Panc1 (cell line): ENCODE data around the gene CCL28. TPM values are rescaled to one million over a fixed set of nuclear protein-coding genes. Genes with fewer than 3 reads are reported as not detected.

Experiments used
- ATAC-seq: fragments of 200-7000 bp; cut with Tn5 transposase; 2 replicates; pipeline ENCODE4 v1.9.1; 2020; ENCODE audit warnings: mild to moderate bottlenecking, moderate library complexity
- BruUV-seq: library from RNA; stranded (reverse); fragments of 400-500 nt; replicated peaks from 2 replicates; lab custom pipeline; 2021; lab: Mats Ljungman, UMichigan
- CTCF ChIA-PET: fragments of 300-600 bp; sonication (Branson Sonifier 250); formaldehyde crosslinking; loops from one replicate; lab custom pipeline; 2022; ENCODE audit warnings: antibody characterized with exemption; lab: Charles Lee
- POLR2A ChIA-PET: fragments of 300-600 bp; sonication (Branson Sonifier 250); formaldehyde crosslinking; loops from one replicate; lab custom pipeline; 2022; ENCODE audit warnings: antibody characterized with exemption; lab: Charles Lee
- DNase-seq: peaks from one replicate; pipeline ENCODE4 v3.0.0-alpha.2; 2010; ENCODE audit warnings: low read depth, low spot score
- H3K27ac ChIP-seq: 2 replicates; pipeline ENCODE4 v1.5.1; 2011; ENCODE audit warnings: mild to moderate bottlenecking, low read length, inconsistent platforms
- H3K27me3 ChIP-seq: fragments of 200-500 bp; sonication (Bioruptor generic); 2 replicates; pipeline ENCODE4 v1.6.0; 2014; ENCODE audit warnings: low read length, inconsistent platforms; ENCODE audit not compliant: control insufficient read depth, insufficient read depth
- H3K36me3 ChIP-seq: fragments of 200-500 bp; sonication (Bioruptor generic); 2 replicates; pipeline ENCODE4 v1.5.1; 2014; ENCODE audit warnings: inconsistent platforms, mild to moderate bottlenecking, low read length, moderate library complexity; ENCODE audit not compliant: control insufficient read depth, insufficient read depth
- H3K4me1 ChIP-seq: 2 replicates; pipeline ENCODE4 v1.5.1; 2011; ENCODE audit warnings: inconsistent platforms, mild to moderate bottlenecking, low read length, moderate library complexity; ENCODE audit not compliant: control insufficient read depth, insufficient read depth
- H3K4me3 ChIP-seq, 2 experiments: 2 replicates each; pipeline ENCODE4 v1.5.1; 2011 to 2012; ENCODE audit warnings: low read depth in 2 of 2, low read length in 2 of 2, mild to moderate bottlenecking in 2 of 2, inconsistent platforms in 1 of 2, moderate library complexity in 1 of 2
- H3K9me3 ChIP-seq: fragments of 200-500 bp; sonication (Bioruptor generic); 2 replicates; pipeline ENCODE4 v1.5.1; 2014; ENCODE audit warnings: low read depth, mild to moderate bottlenecking, inconsistent platforms, low read length, moderate library complexity; ENCODE audit not compliant: control insufficient read depth, insufficient read depth
- POLR2AphosphoS5 ChIP-seq: IDR thresholded peaks from 2 replicates; pipeline ENCODE4 v1.6.1; 2012; ENCODE audit warnings: mild to moderate bottlenecking, low read depth, low read length, moderate library complexity
- REST ChIP-seq, 2 experiments: IDR thresholded peaks; 2 replicates each; pipeline ENCODE4 v1.6.1; 2011 to 2012; ENCODE audit warnings: low read depth in 2 of 2, control low read depth in 1 of 2, low read length in 1 of 2, mild to moderate bottlenecking in 1 of 2, moderate library complexity in 1 of 2; ENCODE audit not compliant: insufficient read depth in 1 of 2
- SIN3A ChIP-seq: IDR thresholded peaks from 2 replicates; pipeline ENCODE4 v1.6.1; 2012; ENCODE audit warnings: low read depth, mild to moderate bottlenecking, low read length, moderate library complexity, borderline replicate concordance; ENCODE audit not compliant: insufficient read depth
- TCF7L2 ChIP-seq: IDR thresholded peaks from 2 replicates; pipeline ENCODE4 v1.6.1; 2011; ENCODE audit warnings: mild to moderate bottlenecking, low read depth, low read length, inconsistent platforms
- in situ Hi-C: cut with HindIII; loops from 2 replicates; pipeline ENCODE4 v1.10.0; 2016; ENCODE audit warnings: low sequenced_read_pairs, low pct_unique_long_range_greater_than_20kb
- intact Hi-C: fragments of 100-400 bp; cut with micrococcal nuclease; formaldehyde crosslinking; loops from one replicate; pipeline ENCODE4 v1.10.0; 2022; ENCODE audit not compliant: unreplicated experiment
- total RNA-seq: library from RNA; stranded (reverse); gene quantifications from one replicate; pipeline ENCODE4 v1.2.1, GENCODE V29; 2021; ENCODE audit not compliant: unreplicated experiment
- TF ChIP-seq, protein P1 (sequence below): fragments of 450-650 bp; IDR thresholded peaks from 2 replicates; pipeline ENCODE4 v1.5.1; 2017; ENCODE audit warnings: mild to moderate bottlenecking

CCL28 gene
- total RNA-seq, 1 experiment from 2014 or later = 5.8 TPM

DNA sequence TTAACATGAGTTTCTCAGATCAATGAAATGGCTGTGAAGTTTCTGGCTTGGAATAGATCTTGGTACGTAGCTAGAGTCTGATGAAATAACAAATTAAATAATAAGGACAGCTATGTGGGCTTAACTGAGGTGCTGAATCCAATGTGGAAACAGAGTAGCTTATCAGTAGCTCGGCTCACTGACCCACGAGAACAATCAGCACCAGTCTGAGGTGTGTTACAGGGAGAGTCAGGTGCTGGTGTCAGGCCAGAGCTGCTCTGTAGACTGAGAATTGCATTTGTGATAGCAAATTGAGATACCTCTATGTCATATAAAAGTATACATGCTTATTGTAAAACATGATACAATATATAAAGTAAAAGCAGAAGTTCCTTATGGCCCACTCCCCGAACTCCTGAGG, 21.2 kb upstream of the CCL28 start:
- TF ChIP-seq, protein P1, sequence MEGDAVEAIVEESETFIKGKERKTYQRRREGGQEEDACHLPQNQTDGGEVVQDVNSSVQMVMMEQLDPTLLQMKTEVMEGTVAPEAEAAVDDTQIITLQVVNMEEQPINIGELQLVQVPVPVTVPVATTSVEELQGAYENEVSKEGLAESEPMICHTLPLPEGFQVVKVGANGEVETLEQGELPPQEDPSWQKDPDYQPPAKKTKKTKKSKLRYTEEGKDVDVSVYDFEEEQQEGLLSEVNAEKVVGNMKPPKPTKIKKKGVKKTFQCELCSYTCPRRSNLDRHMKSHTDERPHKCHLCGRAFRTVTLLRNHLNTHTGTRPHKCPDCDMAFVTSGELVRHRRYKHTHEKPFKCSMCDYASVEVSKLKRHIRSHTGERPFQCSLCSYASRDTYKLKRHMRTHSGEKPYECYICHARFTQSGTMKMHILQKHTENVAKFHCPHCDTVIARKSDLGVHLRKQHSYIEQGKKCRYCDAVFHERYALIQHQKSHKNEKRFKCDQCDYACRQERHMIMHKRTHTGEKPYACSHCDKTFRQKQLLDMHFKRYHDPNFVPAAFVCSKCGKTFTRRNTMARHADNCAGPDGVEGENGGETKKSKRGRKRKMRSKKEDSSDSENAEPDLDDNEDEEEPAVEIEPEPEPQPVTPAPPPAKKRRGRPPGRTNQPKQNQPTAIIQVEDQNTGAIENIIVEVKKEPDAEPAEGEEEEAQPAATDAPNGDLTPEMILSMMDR = no peak
- no peak for TF ChIP-seq SIN3A
- intact Hi-C loops (no loop called here), in situ Hi-C loops (no loop called here)
- no TSS peak for BruUV-seq
- H3K9me3 ChIP-seq = no peaks in the 10 kb centered on the region
- ChIA-PET CTCF (no interaction called here), POLR2A (no interaction called here)
- H3K4me1 ChIP-seq = no peaks in the 10 kb centered on the region
- H3K4me3 ChIP-seq = no peak overlapping the region
- ATAC-seq (no peak), DNase-seq (no peak)
- H3K27ac ChIP-seq = no peak overlapping the region
- no peaks in the 10 kb centered on the region for H3K36me3 ChIP-seq
- H3K27me3 ChIP-seq = no peaks in the 10 kb centered on the region

- in situ Hi-C loops (no loop called here), intact Hi-C loops (no loop called here)
- TF ChIP-seq POLR2AphosphoS5 (no peak), TCF7L2 (no peak), REST (IDR thresholded peaks at IDR 0.05; ENCODE audit: insufficient read depth in 1 of 2, low read depth in 2 of 2, low read length in 1 of 2) (no peak), SIN3A (no peak)
- TF ChIP-seq, protein P1 = no peak
- H3K27ac ChIP-seq = no peak overlapping the region
- H3K9me3 ChIP-seq = no peaks in the 10 kb centered on the region
- BruUV-seq = no TSS peak
- ATAC-seq (no peak), DNase-seq (no peak)
- H3K27me3 ChIP-seq = no peaks in the 10 kb centered on the region
- H3K4me3 ChIP-seq = no peak overlapping the region
- POLR2A ChIA-PET = no interaction called here
- H3K36me3 ChIP-seq = no peaks in the 10 kb centered on the region
- CTCF ChIA-PET = no interaction called here
- H3K4me1 ChIP-seq = no peaks in the 10 kb centered on the region
Measured at GRCh38 chr5:43432486-43433375, 20.5 kb upstream of the CCL28 start.
